GM10847 (cell line): ENCODE data around the gene MAPK8.

Experiments used
- POLR2A ChIP-seq: IDR thresholded peaks from 2 replicates; pipeline ENCODE4 v1.6.1; 2011; ENCODE audit not compliant: insufficient read length; ENCODE audit errors: extremely low read depth

MAPK8 gene

GRCh38 chr10:48470893-48471805 lies 164.7 kb downstream of the MAPK8 start:
- no peak for TF ChIP-seq POLR2A

- TF ChIP-seq POLR2A: no peak
These were observed 166.1 kb downstream of the MAPK8 start for GRCh38 chr10:48472501-48473069.

- TF ChIP-seq POLR2A: no peak
These were observed 167.2 kb downstream of the MAPK8 start for GRCh38 chr10:48473704-48474103.

- no peak for TF ChIP-seq POLR2A
These were observed 168.4 kb downstream of the MAPK8 start for GRCh38 chr10:48474765-48475365.

GRCh38 chr10:48475943-48476278 lies 169.4 kb downstream of the MAPK8 start:
- no peak for TF ChIP-seq POLR2A

- TF ChIP-seq POLR2A: no peak
These were observed 170.0 kb downstream of the MAPK8 start for GRCh38 chr10:48476279-48476982.

- no peak for TF ChIP-seq POLR2A
These were observed 170.7 kb downstream of the MAPK8 start for GRCh38 chr10:48477141-48477540.

- TF ChIP-seq POLR2A: no peak
These were observed 171.1 kb downstream of the MAPK8 start for GRCh38 chr10:48477616-48478015.

GRCh38 chr10:48478469-48478868 lies 172.0 kb downstream of the MAPK8 start:
- TF ChIP-seq POLR2A: no peak

GRCh38 chr10:48478980-48479811 lies 172.7 kb downstream of the MAPK8 start:
- no peak for TF ChIP-seq POLR2A

GRCh38 chr10:48480397-48481374 lies 174.2 kb downstream of the MAPK8 start:
- TF ChIP-seq POLR2A: no peak

GRCh38 chr10:48481385-48481784 lies 174.9 kb downstream of the MAPK8 start:
- no peak for TF ChIP-seq POLR2A

GRCh38 chr10:48482207-48482606 lies 175.7 kb downstream of the MAPK8 start:
- no peak for TF ChIP-seq POLR2A

GRCh38 chr10:48484911-48485310 lies 178.4 kb downstream of the MAPK8 start:
- no peak for TF ChIP-seq POLR2A
